Astrocyte of the cerebellum (primary cell): Measurements from ENCODE around the gene CARS1.

Source experiments
- DNase-seq: peaks from one replicate; pipeline ENCODE4 v3.0.0-alpha.2; 2011; ENCODE audit warnings: low read depth
- H3K4me3 ChIP-seq: 2 replicates; pipeline ENCODE4 v1.5.1; 2011; ENCODE audit warnings: mild to moderate bottlenecking, low read depth, low read length, moderate library complexity
- CTCF ChIP-seq: IDR thresholded peaks from 2 replicates; pipeline ENCODE4 v1.5.1; 2012; ENCODE audit warnings: low read length, low read depth, moderate library complexity, mild to moderate bottlenecking; ENCODE audit errors: missing control alignments
- in situ Hi-C: cut with HindIII; loops from 2 replicates; pipeline ENCODE4 v1.10.0; 2017; ENCODE audit warnings: low sequenced_read_pairs

CARS1 gene

GRCh38 chr11:3022982-3023381, 34.2 kb downstream of the CARS1 start:
- peak; percentile 45 for DNase-seq
- TF ChIP-seq CTCF = no peak
- in situ Hi-C loops = no loop called here
- H3K4me3 ChIP-seq = no peak overlapping the region

- no peak overlapping the region for H3K4me3 ChIP-seq
- DNase-seq = peak; percentile 26
- in situ Hi-C loops = no loop called here
- TF ChIP-seq CTCF = no peak
Observed at GRCh38 chr11:3022300-3022967, 34.8 kb downstream of the CARS1 start.

- H3K4me3 ChIP-seq = no peak overlapping the region
- no peak for DNase-seq
- in situ Hi-C loops = no loop called here
- peak; percentile 81 for TF ChIP-seq CTCF
Observed at GRCh38 chr11:3021125-3021524, 36.1 kb downstream of the CARS1 start.

- no peak overlapping the region for H3K4me3 ChIP-seq
- no peak for DNase-seq
- in situ Hi-C loops = no loop called here
- no peak for TF ChIP-seq CTCF
Observed at GRCh38 chr11:3020011-3020410, 37.2 kb downstream of the CARS1 start.

GRCh38 chr11:3018596-3018995, 38.6 kb downstream of the CARS1 start:
- no peak for DNase-seq
- TF ChIP-seq CTCF = no peak
- in situ Hi-C loops = no loop called here
- no peak overlapping the region for H3K4me3 ChIP-seq

GRCh38 chr11:3016861-3017260, 40.4 kb downstream of the CARS1 start:
- no peak for DNase-seq
- no peak for TF ChIP-seq CTCF
- in situ Hi-C loops = no loop called here
- no peak overlapping the region for H3K4me3 ChIP-seq
